GM23338 (cell line): ENCODE measurements around the gene ARHGEF37. TPM values are rescaled to one million over a fixed set of nuclear protein-coding genes. Genes with fewer than 3 reads are reported as not detected.

ENCODE experiments used
- ATAC-seq: fragments of 200-7000 bp; cut with Tn5 transposase; 3 replicates; pipeline ENCODE4 v1.9.1; 2020
- DNase-seq: peaks from one replicate; pipeline ENCODE4 v3.0.0-alpha.2; 2015; ENCODE audit warnings: low spot score
- H2AFZ ChIP-seq: fragments of 200-600 bp; sonication (generic); 2 replicates; pipeline ENCODE4 v1.8.0; 2016; ENCODE audit warnings: antibody characterized with exemption, mild to moderate bottlenecking, moderate library complexity
- H3F3A ChIP-seq: fragments of 200-600 bp; sonication (generic); replicated peaks from 2 replicates; pipeline ENCODE4 v1.8.0; 2017; ENCODE audit warnings: antibody characterized with exemption, mixed run types, low read depth
- H3K27ac ChIP-seq: fragments of 200-600 bp; sonication (generic); 2 replicates; pipeline ENCODE4 v1.6.1; 2016; ENCODE audit warnings: low read depth
- H3K27me3 ChIP-seq: fragments of 200-600 bp; sonication (generic); 2 replicates; pipeline ENCODE4 v1.8.0; 2016; ENCODE audit warnings: mild to moderate bottlenecking, mixed run types, moderate library complexity; ENCODE audit not compliant: insufficient read depth
- H3K36me3 ChIP-seq: fragments of 200-600 bp; sonication (generic); 2 replicates; pipeline ENCODE4 v1.8.0; 2016; ENCODE audit warnings: mild to moderate bottlenecking; ENCODE audit not compliant: insufficient read depth
- H3K4me1 ChIP-seq: fragments of 200-600 bp; sonication (generic); 2 replicates; pipeline ENCODE4 v1.8.0; 2016; ENCODE audit warnings: mild to moderate bottlenecking, moderate library complexity; ENCODE audit not compliant: insufficient read depth
- H3K4me2 ChIP-seq: fragments of 200-600 bp; sonication (generic); 2 replicates; pipeline ENCODE4 v1.7.1; 2017; ENCODE audit warnings: mixed run types
- H3K4me3 ChIP-seq: fragments of 200-600 bp; sonication (generic); 2 replicates; pipeline ENCODE4 v1.6.1; 2016; ENCODE audit warnings: mixed run types
- H3K79me2 ChIP-seq: fragments of 200-600 bp; sonication (generic); replicated peaks from 2 replicates; pipeline ENCODE4 v1.8.0; 2017; ENCODE audit warnings: mild to moderate bottlenecking; ENCODE audit not compliant: insufficient read depth
- H3K9me2 ChIP-seq: fragments of 200-600 bp; sonication (generic); 2 replicates; pipeline ENCODE4 v1.8.0; 2017; ENCODE audit not compliant: insufficient read depth
- H4K20me1 ChIP-seq: fragments of 200-600 bp; sonication (generic); replicated peaks from 2 replicates; pipeline ENCODE4 v1.8.0; 2017; ENCODE audit warnings: mild to moderate bottlenecking; ENCODE audit not compliant: insufficient read depth
- H3K27ac Mint-ChIP-seq: 2 replicates; pipeline ENCODE4 v1.8.0; 2020; ENCODE audit warnings: inconsistent platforms, mild to moderate bottlenecking, moderate library complexity, mixed read lengths
- H3K27me3 Mint-ChIP-seq: 3 replicates; pipeline ENCODE4 v1.8.0; 2022; ENCODE audit warnings: low read depth, mild to moderate bottlenecking, moderate library complexity, mixed read lengths, inconsistent platforms; ENCODE audit not compliant: insufficient read depth, poor library complexity
- H3K36me3 Mint-ChIP-seq: 3 replicates; pipeline ENCODE4 v1.8.0; 2021; ENCODE audit warnings: low read depth, mild to moderate bottlenecking, inconsistent platforms, moderate library complexity, mixed read lengths
- H3K4me1 Mint-ChIP-seq: 3 replicates; pipeline ENCODE4 v1.8.0; 2020; ENCODE audit warnings: mild to moderate bottlenecking, inconsistent platforms, mixed read lengths
- H3K4me3 Mint-ChIP-seq: 3 replicates; pipeline ENCODE4 v1.8.0; 2021; ENCODE audit warnings: moderate library complexity, mild to moderate bottlenecking, inconsistent platforms, mixed read lengths
- H3K9me3 Mint-ChIP-seq: 3 replicates; pipeline ENCODE4 v1.8.0; 2020; ENCODE audit warnings: moderate library complexity, mild to moderate bottlenecking, inconsistent platforms, mixed read lengths
- EZH2phosphoT487 ChIP-seq: fragments of 200-600 bp; sonication (generic); IDR thresholded peaks from one replicate; pipeline ENCODE4 v1.8.1; 2018; ENCODE audit warnings: antibody characterized with exemption; ENCODE audit not compliant: unreplicated experiment
- NANOG ChIP-seq: IDR thresholded peaks from 2 replicates; pipeline ENCODE4 v1.6.1; 2016; ENCODE audit warnings: antibody characterized with exemption, borderline replicate concordance
- ZNF114 ChIP-seq: fragments of 250-450 bp; sonication (Bioruptor Pico); IDR thresholded peaks from 2 replicates; pipeline ENCODE4 v1.5.0; 2020; ENCODE audit warnings: mild to moderate bottlenecking, moderate library complexity
- polyA plus RNA-seq: library from polyadenylated mRNA; unstranded; fragments of >200 nt; fragmentation: Nextera tagmentation; extraction: Ambion mirVana; gene quantifications from 2 replicates; pipeline ENCODE4 v1.2.1, GENCODE V29; 2016
- total RNA-seq: library from RNA; depleted of rRNA; stranded (reverse); fragments of >200 nt; shearing (Covaris generic); gene quantifications from 2 replicates; pipeline ENCODE4 v1.2.3, GENCODE V29; 2014
- TF ChIP-seq, protein P1 (sequence below): IDR thresholded peaks from one replicate; pipeline ENCODE4 v1.6.1; 2018; ENCODE audit warnings: antibody characterized with exemption; ENCODE audit not compliant: unreplicated experiment
- TF ChIP-seq, protein P2 (sequence below): fragments of 250-450 bp; sonication (Bioruptor Pico); IDR thresholded peaks from 2 replicates; pipeline ENCODE4 v1.5.0; 2020; ENCODE audit warnings: mild to moderate bottlenecking, moderate library complexity

ARHGEF37 gene
- total and polyA plus RNA-seq, 2 experiments from 2014 or later: 0.14 to 0.79 TPM

DNA sequence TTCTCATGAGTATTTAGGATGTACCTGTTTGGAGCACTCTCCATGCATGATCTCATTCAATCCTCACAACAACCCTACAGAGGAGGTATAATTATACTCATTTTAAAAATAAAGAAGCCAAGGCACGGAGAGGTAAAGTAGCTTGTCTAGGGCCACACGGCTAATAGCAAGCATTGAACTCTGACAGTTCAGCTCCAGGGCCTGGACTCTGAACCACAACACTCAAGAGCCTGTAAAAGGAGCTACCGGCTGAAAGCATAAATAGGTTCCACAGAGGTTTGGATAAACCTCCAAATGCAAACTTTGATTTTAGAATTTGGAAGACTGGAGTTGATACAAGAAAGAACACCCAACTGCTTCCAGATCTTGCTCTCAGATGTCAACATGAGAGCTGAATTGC, 41.2 kb downstream of the ARHGEF37 start:
- no peaks in the 10 kb centered on the region for H3K9me2 ChIP-seq
- DNase-seq (no peak), ATAC-seq (no peak)
- H3K4me3 ChIP-seq: no peak overlapping the region
- Mint-ChIP-seq H3K27me3 (peaks cover 4% of the 10 kb centered on the region), H3K27ac (no peak overlapping the region), H3K4me3 (no peak overlapping the region), H3K36me3 (no peaks in the 10 kb centered on the region), H3K9me3 (no peaks in the 10 kb centered on the region), H3K4me1 (peaks cover 7% of the 10 kb centered on the region; the same call in 2 of the 3 replicates)
- no peak overlapping the region for H2AFZ ChIP-seq
- TF ChIP-seq ZNF114 (CRISPR knock-in tag): no peak
- TF ChIP-seq EZH2phosphoT487: no peak
- no peak for TF ChIP-seq NANOG
- H3F3A ChIP-seq: no peaks in the 10 kb centered on the region
- H3K27me3 ChIP-seq: no peaks in the 10 kb centered on the region
- no peaks in the 10 kb centered on the region for H4K20me1 ChIP-seq
- no peak overlapping the region for H3K27ac ChIP-seq
- H3K4me2 ChIP-seq: no peak overlapping the region
- no peaks in the 10 kb centered on the region for H3K4me1 ChIP-seq
- no peaks in the 10 kb centered on the region for H3K79me2 ChIP-seq
- H3K36me3 ChIP-seq: no peaks in the 10 kb centered on the region

DNA sequence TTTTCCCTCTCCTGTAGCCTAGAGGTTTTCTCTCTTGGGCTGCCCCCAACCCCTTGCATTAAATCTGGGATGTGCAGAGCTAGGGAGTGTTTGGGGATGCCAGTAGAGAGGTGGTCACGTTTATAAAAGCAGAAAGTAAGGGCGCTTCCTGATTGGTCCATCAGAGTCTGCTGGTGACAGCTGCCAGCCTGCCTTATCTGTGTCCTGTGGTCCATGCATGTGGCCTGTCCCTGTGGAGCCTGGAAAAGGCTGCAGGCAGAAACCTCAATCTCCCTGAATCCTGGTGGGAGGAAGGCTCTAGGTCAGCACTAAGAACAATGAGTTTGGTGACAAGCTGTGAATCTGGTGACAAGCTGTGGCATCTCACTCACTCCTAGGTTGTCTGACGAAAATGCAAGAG, 42.2 kb downstream of the ARHGEF37 start:
- ATAC-seq (no peak), DNase-seq (no peak)
- no peaks in the 10 kb centered on the region for H4K20me1 ChIP-seq
- H3K4me3 ChIP-seq: no peak overlapping the region
- no peaks in the 10 kb centered on the region for H3K79me2 ChIP-seq
- H3K27me3 Mint-ChIP-seq: peaks cover 3% of the 10 kb centered on the region
- H3K27ac ChIP-seq: no peak overlapping the region
- no peaks in the 10 kb centered on the region for H3K4me1 ChIP-seq
- H3K9me3 Mint-ChIP-seq: no peaks in the 10 kb centered on the region
- H2AFZ ChIP-seq: no peak overlapping the region
- no peak overlapping the region for H3K27ac Mint-ChIP-seq
- no peaks in the 10 kb centered on the region for H3K36me3 ChIP-seq
- peaks cover 7% of the 10 kb centered on the region; the same call in 2 of the 3 replicates for H3K4me1 Mint-ChIP-seq
- H3K27me3 ChIP-seq: no peaks in the 10 kb centered on the region
- no peak overlapping the region for H3K4me3 Mint-ChIP-seq
- no peak overlapping the region for H3K4me2 ChIP-seq
- no peaks in the 10 kb centered on the region for H3K9me2 ChIP-seq
- TF ChIP-seq NANOG: no peak
- TF ChIP-seq, protein P1, sequence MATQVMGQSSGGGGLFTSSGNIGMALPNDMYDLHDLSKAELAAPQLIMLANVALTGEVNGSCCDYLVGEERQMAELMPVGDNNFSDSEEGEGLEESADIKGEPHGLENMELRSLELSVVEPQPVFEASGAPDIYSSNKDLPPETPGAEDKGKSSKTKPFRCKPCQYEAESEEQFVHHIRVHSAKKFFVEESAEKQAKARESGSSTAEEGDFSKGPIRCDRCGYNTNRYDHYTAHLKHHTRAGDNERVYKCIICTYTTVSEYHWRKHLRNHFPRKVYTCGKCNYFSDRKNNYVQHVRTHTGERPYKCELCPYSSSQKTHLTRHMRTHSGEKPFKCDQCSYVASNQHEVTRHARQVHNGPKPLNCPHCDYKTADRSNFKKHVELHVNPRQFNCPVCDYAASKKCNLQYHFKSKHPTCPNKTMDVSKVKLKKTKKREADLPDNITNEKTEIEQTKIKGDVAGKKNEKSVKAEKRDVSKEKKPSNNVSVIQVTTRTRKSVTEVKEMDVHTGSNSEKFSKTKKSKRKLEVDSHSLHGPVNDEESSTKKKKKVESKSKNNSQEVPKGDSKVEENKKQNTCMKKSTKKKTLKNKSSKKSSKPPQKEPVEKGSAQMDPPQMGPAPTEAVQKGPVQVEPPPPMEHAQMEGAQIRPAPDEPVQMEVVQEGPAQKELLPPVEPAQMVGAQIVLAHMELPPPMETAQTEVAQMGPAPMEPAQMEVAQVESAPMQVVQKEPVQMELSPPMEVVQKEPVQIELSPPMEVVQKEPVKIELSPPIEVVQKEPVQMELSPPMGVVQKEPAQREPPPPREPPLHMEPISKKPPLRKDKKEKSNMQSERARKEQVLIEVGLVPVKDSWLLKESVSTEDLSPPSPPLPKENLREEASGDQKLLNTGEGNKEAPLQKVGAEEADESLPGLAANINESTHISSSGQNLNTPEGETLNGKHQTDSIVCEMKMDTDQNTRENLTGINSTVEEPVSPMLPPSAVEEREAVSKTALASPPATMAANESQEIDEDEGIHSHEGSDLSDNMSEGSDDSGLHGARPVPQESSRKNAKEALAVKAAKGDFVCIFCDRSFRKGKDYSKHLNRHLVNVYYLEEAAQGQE: no peak
- H3F3A ChIP-seq: no peaks in the 10 kb centered on the region
- no peaks in the 10 kb centered on the region for H3K36me3 Mint-ChIP-seq

DNA sequence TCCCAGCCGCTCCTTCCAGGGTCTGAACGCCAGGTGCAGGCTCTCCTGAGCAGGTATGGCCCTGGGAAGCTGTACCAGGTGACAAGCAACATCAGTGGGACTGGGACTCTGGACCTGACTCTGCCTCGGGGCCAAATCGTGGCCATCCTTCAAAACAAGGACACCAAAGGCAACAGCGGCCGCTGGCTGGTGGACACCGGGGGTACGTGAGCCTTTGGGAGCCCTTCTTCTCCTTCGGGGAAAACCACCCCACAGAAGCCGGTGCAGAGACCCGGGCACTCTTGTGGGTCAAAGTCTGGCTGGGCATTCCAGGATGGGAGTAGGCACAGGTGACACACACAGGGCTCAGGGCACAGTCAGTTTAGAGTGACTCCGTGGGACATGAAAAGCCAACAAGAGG, 45.8 kb downstream of the ARHGEF37 start:
- DNase-seq: no peak
- no peaks in the 10 kb centered on the region for H3K4me1 ChIP-seq
- Mint-ChIP-seq H3K27ac (no peak overlapping the region), H3K9me3 (no peaks in the 10 kb centered on the region), H3K4me1 (peaks cover 3% of the 10 kb centered on the region), H3K4me3 (no peak overlapping the region), H3K36me3 (no peaks in the 10 kb centered on the region), H3K27me3 (peaks cover 2% of the 10 kb centered on the region)
- no peaks in the 10 kb centered on the region for H3K79me2 ChIP-seq
- no peaks in the 10 kb centered on the region for H4K20me1 ChIP-seq
- H3K9me2 ChIP-seq: no peaks in the 10 kb centered on the region
- no peak overlapping the region for H3K4me3 ChIP-seq
- no peaks in the 10 kb centered on the region for H3F3A ChIP-seq
- no peak overlapping the region for H3K27ac ChIP-seq
- no peak overlapping the region for H3K4me2 ChIP-seq
- no peaks in the 10 kb centered on the region for H3K27me3 ChIP-seq
- ATAC-seq: no peak
- no peak overlapping the region for H2AFZ ChIP-seq
- no peaks in the 10 kb centered on the region for H3K36me3 ChIP-seq
- TF ChIP-seq, protein P2, sequence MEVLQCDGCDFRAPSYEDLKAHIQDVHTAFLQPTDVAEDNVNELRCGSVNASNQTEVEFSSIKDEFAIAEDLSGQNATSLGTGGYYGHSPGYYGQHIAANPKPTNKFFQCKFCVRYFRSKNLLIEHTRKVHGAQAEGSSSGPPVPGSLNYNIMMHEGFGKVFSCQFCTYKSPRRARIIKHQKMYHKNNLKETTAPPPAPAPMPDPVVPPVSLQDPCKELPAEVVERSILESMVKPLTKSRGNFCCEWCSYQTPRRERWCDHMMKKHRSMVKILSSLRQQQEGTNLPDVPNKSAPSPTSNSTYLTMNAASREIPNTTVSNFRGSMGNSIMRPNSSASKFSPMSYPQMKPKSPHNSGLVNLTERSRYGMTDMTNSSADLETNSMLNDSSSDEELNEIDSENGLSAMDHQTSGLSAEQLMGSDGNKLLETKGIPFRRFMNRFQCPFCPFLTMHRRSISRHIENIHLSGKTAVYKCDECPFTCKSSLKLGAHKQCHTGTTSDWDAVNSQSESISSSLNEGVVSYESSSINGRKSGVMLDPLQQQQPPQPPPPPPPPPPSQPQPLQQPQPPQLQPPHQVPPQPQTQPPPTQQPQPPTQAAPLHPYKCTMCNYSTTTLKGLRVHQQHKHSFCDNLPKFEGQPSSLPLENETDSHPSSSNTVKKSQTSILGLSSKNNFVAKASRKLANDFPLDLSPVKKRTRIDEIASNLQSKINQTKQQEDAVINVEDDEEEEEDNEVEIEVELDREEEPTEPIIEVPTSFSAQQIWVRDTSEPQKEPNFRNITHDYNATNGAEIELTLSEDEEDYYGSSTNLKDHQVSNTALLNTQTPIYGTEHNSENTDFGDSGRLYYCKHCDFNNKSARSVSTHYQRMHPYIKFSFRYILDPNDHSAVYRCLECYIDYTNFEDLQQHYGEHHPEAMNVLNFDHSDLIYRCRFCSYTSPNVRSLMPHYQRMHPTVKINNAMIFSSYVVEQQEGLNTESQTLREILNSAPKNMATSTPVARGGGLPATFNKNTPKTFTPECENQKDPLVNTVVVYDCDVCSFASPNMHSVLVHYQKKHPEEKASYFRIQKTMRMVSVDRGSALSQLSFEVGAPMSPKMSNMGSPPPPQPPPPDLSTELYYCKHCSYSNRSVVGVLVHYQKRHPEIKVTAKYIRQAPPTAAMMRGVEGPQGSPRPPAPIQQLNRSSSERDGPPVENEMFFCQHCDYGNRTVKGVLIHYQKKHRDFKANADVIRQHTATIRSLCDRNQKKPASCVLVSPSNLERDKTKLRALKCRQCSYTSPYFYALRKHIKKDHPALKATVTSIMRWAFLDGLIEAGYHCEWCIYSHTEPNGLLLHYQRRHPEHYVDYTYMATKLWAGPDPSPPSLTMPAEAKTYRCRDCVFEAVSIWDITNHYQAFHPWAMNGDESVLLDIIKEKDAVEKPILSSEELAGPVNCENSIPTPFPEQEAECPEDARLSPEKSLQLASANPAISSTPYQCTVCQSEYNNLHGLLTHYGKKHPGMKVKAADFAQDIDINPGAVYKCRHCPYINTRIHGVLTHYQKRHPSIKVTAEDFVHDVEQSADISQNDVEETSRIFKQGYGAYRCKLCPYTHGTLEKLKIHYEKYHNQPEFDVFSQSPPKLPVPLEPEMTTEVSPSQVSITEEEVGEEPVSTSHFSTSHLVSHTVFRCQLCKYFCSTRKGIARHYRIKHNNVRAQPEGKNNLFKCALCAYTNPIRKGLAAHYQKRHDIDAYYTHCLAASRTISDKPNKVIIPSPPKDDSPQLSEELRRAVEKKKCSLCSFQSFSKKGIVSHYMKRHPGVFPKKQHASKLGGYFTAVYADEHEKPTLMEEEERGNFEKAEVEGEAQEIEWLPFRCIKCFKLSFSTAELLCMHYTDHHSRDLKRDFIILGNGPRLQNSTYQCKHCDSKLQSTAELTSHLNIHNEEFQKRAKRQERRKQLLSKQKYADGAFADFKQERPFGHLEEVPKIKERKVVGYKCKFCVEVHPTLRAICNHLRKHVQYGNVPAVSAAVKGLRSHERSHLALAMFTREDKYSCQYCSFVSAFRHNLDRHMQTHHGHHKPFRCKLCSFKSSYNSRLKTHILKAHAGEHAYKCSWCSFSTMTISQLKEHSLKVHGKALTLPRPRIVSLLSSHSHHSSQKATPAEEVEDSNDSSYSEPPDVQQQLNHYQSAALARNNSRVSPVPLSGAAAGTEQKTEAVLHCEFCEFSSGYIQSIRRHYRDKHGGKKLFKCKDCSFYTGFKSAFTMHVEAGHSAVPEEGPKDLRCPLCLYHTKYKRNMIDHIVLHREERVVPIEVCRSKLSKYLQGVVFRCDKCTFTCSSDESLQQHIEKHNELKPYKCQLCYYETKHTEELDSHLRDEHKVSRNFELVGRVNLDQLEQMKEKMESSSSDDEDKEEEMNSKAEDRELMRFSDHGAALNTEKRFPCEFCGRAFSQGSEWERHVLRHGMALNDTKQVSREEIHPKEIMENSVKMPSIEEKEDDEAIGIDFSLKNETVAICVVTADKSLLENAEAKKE (CRISPR knock-in tag): no peak
